T-helper 1 cell treated with Interleukin-12 subunit alpha and Interleukin-12 subunit beta and Interleukin-4 antibody, amounts not matched to agents 30 ng/mL and 1 ng/mL, for 36 hours (primary cell): ENCODE measurements around the gene RMND1. TPM values are rescaled to one million over a fixed set of nuclear protein-coding genes. Genes with fewer than 3 reads are reported as not detected.

ENCODE experiments used
- intact Hi-C: fragments of 100-400 bp; cut with micrococcal nuclease; formaldehyde crosslinking; loops from one replicate; pipeline ENCODE4 v1.15.1; 2024
- total RNA-seq: library from RNA; stranded (reverse); gene quantifications from 2 replicates; pipeline ENCODE4 v1.2.3, GENCODE V29; 2022

Gene RMND1, protein sequence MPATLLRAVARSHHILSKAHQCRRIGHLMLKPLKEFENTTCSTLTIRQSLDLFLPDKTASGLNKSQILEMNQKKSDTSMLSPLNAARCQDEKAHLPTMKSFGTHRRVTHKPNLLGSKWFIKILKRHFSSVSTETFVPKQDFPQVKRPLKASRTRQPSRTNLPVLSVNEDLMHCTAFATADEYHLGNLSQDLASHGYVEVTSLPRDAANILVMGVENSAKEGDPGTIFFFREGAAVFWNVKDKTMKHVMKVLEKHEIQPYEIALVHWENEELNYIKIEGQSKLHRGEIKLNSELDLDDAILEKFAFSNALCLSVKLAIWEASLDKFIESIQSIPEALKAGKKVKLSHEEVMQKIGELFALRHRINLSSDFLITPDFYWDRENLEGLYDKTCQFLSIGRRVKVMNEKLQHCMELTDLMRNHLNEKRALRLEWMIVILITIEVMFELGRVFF
- 17.0 and 17.1 TPM in 2 replicates for total RNA-seq

DNA sequence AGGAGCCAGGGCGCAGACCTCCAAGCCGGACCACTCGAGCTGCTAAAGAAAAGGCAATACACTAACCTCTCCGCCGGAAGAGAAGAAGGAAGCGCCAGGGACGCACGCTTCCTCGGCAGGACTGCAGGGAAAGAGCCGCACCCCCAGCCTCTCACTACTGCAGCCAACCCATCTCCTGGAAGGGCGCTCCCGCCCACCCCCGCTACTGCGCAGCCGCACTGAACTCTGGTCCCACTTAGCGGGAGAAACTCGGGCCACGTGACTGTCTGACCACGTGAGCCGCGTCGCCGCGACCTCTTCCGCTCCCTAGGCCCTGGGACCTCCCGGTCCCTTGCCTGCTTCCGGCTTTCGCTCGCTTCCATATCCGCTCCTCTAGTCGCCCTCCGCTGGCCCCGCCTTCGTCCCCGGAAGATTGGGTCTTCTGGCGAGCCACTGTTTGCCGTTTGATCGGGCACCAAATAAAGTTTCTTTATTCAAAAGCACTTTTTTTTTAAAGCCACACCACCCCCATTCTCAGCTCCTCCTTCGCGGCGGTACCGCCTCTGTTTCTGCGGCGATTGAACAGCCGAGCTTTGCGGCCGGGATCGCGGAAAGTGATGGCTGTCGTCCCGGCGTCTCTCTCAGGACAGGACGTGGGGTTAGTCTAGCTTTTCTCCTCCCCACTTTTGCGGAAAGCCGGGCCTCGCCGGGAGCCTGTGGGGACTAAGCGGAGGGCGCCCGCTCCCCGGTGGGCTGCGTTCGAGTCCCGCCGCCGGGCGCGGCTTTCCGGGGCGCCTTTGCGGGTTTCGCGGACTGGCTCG lies at the start of gene RMND1:
Gene RMND1, minus strand, starts transcription at position 177 of the 800 bp plus-strand sequence. CDS start 6,315 bp downstream, outside the sequence.
- intact Hi-C loops, result loop anchor here (1.0 to 5.0 kb wide), 19 partner anchors 11 to 1905 kb away; partner anchors contain the start of genes FBXO5, MTRF1L, NUP43 and PCMT1

DNA sequence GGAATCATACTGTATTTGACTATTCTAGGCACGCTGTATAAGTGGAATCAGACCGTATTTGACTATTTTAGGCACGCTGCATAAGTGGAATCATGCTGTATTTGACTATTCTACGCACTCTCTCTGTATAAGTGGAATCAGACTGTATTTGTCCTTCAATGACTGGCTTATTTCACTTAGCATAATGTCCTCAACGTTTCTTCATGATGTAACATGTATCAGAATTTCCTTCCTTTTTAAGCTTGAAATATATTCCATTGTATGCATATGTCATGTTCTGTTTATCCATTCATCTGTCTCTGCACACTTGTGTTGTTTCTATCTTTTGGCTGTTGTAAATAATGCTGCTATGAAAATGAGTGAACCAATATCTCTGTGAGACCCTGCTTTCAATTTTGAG lies 47.6 kb upstream of the RMND1 start:
- intact Hi-C loops, result no loop called here

DNA sequence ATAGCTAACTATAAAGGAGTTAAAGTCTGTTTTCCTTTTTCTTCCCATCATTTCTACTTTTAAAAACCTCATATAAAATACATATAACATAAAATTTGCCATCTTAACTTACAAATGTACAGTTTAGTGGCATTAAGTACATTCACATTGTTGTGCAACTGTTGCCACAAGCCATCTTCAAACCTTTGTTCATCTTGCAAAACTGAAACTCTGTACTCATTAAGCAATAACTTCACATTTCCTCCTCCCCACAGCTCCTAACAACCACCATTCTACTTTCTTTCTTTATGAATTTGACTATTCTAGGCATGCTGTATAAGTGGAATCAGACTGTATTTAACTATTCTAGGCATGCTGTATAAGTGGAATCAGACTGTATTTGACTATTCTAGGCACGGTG lies 46.4 kb upstream of the RMND1 start:
- intact Hi-C loops, result loop anchor here (1.0 kb wide), 1 partner anchor 17 kb away; no protein-coding TSS in a partner anchor

DNA sequence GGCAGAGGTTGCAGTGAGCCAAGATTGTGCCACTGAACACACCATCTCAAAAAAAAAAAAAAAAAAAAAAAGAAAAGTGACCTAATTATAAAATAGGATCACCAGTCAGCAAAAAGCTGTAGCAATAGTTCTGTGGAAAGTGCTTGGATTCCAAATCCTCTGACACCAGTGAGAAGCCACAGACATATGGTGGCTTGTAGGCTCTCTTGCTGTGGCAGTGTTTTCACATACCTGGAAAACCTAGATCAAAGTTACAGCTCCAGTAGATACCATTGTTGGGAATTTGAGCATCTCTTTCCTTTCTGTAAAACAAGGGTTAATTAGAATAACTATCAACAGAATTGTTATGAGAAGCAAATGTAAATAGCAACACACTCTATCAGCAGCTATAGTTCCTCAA lies 46.0 kb upstream of the RMND1 start:
- intact Hi-C loops, result loop anchor here (1.0 kb wide), 1 partner anchor 17 kb away; no protein-coding TSS in a partner anchor

DNA sequence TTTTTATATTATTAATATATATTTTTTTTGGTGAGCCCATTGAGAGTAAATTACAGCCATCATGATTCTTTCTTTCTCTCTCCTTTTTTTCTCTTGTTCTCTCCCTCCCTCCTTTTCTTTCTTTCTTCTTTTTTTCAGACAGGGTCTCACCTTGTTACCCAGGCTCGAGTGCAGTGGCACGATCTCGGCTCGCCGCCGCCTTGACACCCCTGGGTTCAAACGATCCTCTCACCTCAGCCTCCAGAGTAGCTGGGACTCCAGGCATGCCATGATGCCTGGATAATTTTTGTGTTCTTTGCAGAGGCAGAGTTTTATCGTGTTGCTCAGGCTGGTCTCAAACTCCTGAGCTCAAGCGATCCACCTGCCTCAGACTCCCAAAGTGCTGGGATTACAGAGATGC lies 43.5 kb upstream of the RMND1 start:
- intact Hi-C loops, result no loop called here

DNA sequence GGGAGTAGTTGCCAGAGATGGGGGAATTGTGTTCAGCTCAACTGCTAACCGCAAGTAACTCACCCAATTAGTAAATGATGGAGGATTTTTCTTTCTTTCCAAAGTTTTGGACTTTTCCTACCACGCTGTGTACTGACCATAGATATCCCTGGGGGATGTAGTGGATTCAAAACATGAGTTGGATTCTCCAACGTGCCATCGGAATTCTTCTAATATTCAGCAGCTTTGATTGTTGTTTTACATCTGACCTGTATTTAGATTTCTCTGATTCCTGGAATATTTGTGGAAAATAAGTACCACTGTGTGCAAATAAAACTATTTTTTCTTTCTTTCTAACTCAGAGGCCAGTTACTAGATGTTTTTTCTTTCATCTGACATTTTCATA lies 43.0 kb upstream of the RMND1 start:
- intact Hi-C loops, result no loop called here

DNA sequence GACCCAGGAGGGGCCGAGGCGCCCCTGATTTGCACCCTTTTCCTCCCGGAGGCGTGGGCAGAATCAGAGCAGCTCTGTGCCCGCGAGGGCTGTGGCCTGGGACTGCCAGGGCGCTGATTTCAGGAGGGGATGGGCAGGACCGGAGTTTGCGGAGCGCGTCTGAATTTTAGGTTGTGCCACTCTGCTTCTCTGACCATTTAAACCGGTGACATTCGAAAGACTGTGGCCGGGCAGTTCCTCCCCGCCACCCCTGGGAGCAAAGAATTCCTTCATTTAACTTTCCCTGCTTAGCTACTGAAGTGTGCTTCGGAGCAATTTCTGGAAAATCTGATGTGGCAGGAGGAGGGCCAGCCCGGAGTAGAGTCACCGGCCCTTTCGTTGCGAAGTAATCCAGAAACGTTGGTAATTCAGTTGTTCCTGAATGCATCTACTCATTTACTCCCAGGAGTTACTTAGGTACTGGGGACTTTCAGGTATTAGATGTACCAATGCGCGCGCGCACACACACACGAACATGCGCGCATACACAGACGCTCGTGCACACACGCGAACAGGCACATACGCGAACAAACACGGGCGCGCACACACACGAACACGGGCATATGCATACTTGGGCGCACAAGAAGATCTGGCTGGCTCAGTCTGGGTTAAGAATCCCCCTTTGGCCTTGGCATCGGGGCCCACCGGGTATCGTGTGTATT lies 42.5 kb upstream of the RMND1 start:
- intact Hi-C loops, result no loop called here

DNA sequence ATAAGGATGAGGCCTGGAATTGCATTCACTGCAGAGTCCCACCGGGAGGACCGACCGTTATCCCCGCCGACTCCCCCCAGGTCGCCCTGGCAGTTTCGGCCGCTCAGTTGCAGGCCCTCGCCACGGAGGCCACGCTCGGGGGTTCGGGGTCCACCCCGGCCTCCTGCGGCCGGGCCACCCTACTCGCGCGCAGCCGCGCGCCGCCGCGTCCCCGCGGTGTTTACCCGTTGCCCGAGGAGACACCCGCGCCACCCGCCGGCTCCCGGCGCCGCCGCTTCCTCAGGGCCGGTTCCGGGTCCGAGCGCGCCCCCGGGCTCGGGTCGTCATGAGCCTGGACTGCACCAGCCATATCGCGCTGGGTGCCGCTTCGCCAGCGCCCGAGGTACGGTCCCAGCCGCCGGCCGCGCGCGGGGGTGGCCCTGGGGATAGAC lies 41.9 kb upstream of the RMND1 start, which contains the start of gene CCDC170:
Gene CCDC170, plus strand, starts transcription at position 214 of the 431 bp plus-strand sequence. Its CDS starts 112 bp downstream, at position 326.
- intact Hi-C loops, result no loop called here

DNA sequence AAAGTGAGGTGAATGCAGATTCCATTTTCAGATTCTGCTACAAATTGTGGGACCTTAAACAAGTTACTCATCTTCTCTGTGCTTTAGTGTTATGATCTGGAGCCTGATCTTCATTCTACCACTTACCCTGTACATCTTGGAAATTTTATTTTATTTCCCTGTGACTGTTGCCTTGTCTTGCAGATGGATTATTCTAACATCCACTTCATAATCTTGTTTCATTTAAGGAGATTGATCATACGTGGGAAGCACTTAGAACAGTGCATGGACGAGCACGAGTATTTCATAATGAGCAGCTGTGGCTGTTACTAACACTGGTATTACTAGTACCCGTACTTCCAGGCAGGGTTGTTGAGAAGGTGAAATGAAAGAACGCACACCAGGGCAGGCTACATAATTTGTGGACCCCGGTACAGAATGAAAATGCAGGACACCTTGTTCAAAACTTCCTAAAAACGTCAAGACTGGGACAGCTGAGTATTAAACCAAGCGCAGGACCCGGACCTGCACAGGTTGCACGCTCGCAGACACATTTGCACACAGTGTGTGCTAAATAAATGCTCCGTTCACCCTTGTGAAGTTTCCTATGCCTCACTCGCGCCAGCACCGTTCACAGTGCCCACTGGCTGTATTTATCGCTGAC lies 41.4 kb upstream of the RMND1 start:
- intact Hi-C loops, result no loop called here

DNA sequence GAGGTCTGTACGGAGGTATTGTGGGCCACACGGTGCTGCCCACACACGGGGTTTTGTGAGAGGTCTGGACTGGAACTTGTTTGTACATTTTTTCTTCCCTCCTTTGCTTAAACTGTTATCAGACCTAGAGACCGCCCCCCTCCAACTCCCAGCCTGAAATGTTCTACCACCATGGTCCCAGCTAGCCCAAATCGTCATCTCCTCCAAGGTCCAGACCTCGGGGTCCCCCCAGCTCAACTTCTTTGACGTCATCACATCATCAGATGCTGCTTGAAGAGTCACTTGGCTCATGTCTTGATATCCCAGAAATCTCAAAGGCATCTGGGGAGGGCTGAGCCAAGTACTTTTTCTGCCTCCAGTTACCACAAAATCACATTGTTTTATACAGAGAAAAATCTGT lies 39.1 kb upstream of the RMND1 start:
- intact Hi-C loops, result no loop called here

DNA sequence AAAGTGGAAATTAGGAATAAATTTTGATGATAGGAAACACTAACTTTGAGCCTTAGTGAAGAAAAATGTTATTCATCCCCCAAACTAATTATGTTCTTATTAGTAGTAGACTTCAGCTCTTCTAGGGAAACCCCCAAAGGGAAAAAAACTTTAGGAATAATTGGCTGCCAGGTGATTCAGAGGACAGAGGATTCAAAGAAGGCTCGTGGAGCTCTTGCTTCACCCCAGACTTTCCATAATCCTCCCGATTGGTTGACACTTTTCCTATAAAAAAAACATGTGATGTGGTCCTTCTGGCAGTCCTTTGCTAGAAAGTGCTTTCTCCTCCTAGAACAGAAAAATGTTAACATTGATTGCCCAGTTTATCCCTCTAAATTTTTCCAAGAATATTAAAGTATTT lies 36.3 kb upstream of the RMND1 start:
- intact Hi-C loops, result loop anchor here (10.0 kb wide), 1 partner anchor 687 kb away; no protein-coding TSS in a partner anchor

DNA sequence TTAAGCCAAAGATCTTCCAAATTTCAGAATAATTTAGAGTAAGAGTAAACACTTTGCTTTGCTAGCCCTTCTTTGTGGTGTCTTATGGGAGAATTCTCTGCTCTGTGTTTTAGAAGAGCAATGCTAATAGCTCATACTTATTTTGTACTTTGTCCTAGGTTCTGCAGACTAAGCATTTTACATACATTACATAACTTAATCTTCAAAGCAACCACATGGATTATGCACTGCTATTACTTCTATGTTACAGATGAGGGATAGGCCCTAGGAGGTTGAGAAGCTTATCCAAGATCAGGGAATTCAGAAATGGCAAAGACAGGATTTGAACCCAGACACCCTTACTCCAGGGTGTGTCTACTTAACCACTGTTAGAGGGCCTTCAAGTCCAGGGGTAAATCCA lies 32.1 kb upstream of the RMND1 start:
- intact Hi-C loops, result loop anchor here (10.0 kb wide), 1 partner anchor 691 kb away; no protein-coding TSS in a partner anchor

DNA sequence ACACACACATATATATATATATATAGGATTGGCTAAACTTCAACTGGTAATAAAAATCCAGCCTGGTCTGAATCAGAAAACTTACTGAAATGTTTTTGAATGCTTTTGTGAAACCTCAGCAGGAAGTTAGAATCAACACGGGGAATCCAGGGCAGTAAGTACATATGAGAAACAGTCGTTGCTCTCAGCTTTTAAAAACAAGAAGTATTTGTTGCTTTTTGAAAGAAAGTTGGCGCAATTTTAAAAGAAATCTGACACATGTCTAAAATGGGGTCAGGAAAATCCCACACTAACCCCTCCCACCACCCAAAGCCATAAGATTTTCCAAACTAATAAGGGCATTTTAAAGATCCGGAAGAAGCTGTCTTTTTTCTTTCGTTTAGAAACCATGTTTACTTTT lies 30.4 kb upstream of the RMND1 start:
- intact Hi-C loops, result loop anchor here (1.0 to 10.0 kb wide), 2 partner anchors 30 to 693 kb away; partner anchors contain the start of gene RMND1

DNA sequence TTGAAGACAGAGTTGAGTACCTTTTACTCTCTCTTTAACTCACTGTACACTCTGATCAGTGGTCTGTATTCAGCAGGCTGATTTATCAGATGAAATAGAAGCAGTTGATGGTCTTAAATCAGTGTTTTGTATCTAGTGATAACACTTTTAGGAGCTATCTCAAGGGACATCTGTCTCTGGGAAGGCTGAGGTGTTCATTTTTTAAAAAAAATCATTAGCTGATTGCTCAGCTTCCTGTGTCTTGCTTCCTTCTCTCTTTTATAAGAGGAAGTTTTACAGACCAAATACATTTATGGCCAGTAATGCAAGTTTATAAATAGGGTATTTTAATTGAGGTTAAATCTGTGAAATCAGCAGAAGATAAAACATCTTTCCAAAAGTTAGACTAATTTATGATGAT lies 29.9 kb upstream of the RMND1 start:
- intact Hi-C loops, result loop anchor here (1.0 to 10.0 kb wide), 3 partner anchors 17 to 693 kb away; partner anchors contain the start of gene RMND1

DNA sequence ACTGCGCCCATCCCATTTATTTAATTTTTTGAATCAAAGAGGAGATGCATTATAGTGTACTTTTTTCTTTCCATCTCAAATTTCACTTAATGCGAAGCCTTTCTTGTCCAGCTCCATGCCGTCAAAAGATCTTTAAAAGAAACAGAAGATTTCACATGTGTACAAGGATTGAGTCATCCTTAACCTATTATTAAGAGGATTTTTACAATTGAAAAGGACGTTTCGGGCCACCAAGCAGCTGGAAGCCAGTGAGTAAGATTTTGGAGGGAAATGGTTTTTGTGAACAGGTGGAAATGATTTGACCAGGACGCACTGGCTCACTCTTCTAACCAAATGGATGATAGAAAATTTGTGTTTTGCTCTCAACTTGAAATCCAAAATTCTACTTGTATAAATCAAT lies 26.7 kb upstream of the RMND1 start:
- intact Hi-C loops, result no loop called here

DNA sequence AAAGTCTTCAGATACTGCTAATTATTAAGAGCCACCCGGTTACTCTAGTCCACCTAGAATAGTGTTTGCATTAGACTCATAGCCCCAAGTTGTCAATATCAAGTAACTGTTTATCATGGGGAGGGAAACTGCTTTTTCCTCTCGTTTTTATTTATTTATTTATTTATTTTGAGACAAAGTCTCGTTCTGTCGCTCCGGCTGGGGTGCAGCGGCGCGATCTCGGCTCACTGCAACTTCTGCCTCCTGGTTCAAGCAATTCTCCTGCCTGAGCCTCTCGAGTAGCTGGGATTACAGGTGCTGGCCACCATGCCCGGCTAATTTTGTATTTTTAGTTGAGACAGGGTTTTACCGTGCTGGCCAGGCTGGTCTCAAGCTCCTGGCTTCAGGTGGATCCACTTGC lies 25.8 kb upstream of the RMND1 start:
- intact Hi-C loops, result loop anchor here (2.0 kb wide), 2 partner anchors 143 to 585 kb away; no protein-coding TSS in a partner anchor

DNA sequence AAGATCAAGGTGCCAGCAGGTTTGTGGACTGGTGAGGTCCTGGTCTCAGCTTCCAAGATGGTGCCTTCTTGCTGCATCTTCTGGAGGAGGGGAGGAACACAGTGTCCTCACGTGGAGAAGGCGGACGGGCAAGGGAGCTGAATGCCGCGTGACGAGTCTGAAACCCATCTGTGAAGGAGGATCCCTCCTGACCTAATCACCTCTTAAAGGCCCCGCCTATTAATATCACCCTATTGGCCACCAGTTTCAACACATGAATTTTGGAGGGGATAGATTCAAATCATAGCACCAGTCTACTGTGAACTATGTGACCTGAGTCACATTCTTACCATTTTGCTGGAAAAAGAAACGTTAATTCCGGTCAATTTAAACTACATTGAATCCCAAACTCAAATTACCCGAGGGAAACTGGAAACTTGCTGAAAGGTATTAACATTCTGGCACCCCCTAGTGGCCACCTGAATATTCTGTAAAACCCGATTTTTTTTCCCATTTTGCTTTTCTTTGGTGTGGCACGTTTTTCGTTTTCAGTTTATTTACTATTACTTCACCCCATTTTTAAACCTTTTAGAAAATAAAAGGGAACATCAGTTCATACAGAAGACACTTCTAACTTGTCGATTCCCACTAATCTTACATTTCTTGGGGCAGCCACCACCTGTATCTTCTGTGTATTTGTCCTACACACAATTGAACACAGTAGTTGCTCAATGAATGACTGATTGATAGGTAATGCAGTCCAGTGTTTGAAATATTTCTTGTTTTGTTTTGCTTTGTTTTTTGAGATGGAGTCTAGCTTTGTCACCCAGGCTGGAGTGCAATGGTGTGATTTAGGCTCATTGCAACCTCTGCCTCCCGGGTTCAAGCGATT lies 24.0 kb upstream of the RMND1 start:
- intact Hi-C loops, result loop anchor here (1.0 to 2.0 kb wide), 9 partner anchors 24 to 792 kb away; partner anchors contain the start of gene RMND1

DNA sequence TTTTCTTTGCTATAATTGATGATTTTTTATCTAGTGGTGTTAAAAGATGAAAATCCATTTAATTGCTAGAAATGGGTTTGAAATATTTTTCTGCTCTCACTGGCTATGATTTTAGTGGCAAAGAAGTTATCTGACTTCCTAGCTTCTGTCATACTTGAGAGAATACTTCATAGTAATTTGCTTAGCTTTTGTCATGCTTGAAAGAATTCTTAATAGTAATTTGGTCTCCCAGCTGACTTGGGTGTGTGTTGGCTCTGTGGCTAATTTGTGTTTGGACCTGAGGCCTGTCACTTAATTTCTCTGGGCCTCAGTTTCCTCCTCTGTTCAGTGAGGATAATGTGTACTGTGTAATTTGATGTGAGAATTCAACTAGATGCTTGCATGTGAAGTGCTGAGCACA lies 12.8 kb upstream of the RMND1 start:
- intact Hi-C loops, result no loop called here

DNA sequence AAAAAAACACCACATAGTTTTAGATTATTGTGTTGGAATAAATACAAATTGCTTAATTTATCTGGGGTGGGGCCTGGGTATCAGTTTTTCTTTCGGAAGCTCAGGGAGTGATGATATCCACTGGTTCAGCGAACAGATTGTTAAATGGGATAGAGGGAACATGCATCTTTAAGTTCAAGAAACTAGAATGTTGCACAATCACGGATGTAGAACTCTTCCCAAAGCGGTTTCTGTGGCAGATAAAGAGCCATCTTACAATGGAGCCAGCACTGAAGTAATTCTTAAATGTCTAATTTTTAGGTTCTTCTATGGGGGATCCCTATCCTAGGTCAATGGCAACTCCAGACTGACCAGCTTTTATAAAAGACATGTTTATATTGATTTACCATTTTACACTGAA lies 9.7 kb upstream of the RMND1 start:
- intact Hi-C loops, result no loop called here
